H9 (cell line): ENCODE measurements around the gene AP1G2. TPM values are rescaled to one million over a fixed set of nuclear protein-coding genes. Genes with fewer than 3 reads are reported as not detected.

Experiments used
- DNase-seq: peaks from one replicate; pipeline ENCODE4 v3.0.0-alpha.2; 2017
- H2AFZ ChIP-seq: one replicate; pipeline ENCODE4 v1.6.1; 2013; ENCODE audit warnings: mild to moderate bottlenecking, low read length, control low read depth, moderate library complexity
- H2AK5ac ChIP-seq: 2 replicates; pipeline ENCODE4 v1.6.1; 2013; ENCODE audit warnings: low read length, control low read depth, mixed read lengths; ENCODE audit not compliant: insufficient read length
- H2BK120ac ChIP-seq: one replicate; pipeline ENCODE4 v1.6.1; 2013; ENCODE audit warnings: low read depth, mild to moderate bottlenecking, low read length, control low read depth, inconsistent platforms; ENCODE audit not compliant: poor library complexity, severe bottlenecking
- H2BK12ac ChIP-seq: 2 replicates; pipeline ENCODE4 v1.6.1; 2013; ENCODE audit warnings: low read length, control low read depth, mixed read lengths, low read depth; ENCODE audit not compliant: insufficient read length
- H2BK15ac ChIP-seq: 2 replicates; pipeline ENCODE4 v1.6.1; 2013; ENCODE audit warnings: low read depth, low read length, control low read depth
- H2BK20ac ChIP-seq: one replicate; pipeline ENCODE4 v1.6.1; 2013; ENCODE audit warnings: low read depth, mild to moderate bottlenecking, low read length, control low read depth, inconsistent platforms; ENCODE audit not compliant: poor library complexity, severe bottlenecking
- H2BK5ac ChIP-seq: 2 replicates; pipeline ENCODE4 v1.6.1; 2013; ENCODE audit warnings: low read length, control low read depth, mixed read lengths; ENCODE audit not compliant: insufficient read length
- H3K14ac ChIP-seq: 2 replicates; pipeline ENCODE4 v1.6.1; 2013; ENCODE audit warnings: low read length, control low read depth; ENCODE audit not compliant: insufficient read depth
- H3K18ac ChIP-seq: 2 replicates; pipeline ENCODE4 v1.6.1; 2013; ENCODE audit warnings: low read depth, mild to moderate bottlenecking, mixed read lengths, low read length, control low read depth; ENCODE audit not compliant: insufficient read length
- H3K23ac ChIP-seq: 2 replicates; pipeline ENCODE4 v1.6.1; 2013; ENCODE audit warnings: low read length, control low read depth, mixed read lengths, low read depth; ENCODE audit not compliant: insufficient read length
- H3K23me2 ChIP-seq: 2 replicates; pipeline ENCODE4 v1.6.1; 2013; ENCODE audit warnings: low read depth, mild to moderate bottlenecking, mixed read lengths, low read length, control low read depth; ENCODE audit not compliant: insufficient read length, poor library complexity, severe bottlenecking
- H3K27ac ChIP-seq: 2 replicates; pipeline ENCODE4 v1.5.1; 2013; ENCODE audit warnings: low read length, control low read depth, mixed read lengths, low read depth; ENCODE audit not compliant: insufficient read length
- H3K27me3 ChIP-seq: 2 replicates; pipeline ENCODE4 v1.6.1; 2013; ENCODE audit warnings: low read length, control low read depth, inconsistent platforms; ENCODE audit not compliant: insufficient read depth
- H3K4ac ChIP-seq: 2 replicates; pipeline ENCODE4 v1.6.1; 2013; ENCODE audit warnings: low read depth, mild to moderate bottlenecking, control low read depth, inconsistent platforms, low read length, moderate library complexity
- H3K4me1 ChIP-seq: 2 replicates; pipeline ENCODE4 v1.6.1; 2013; ENCODE audit warnings: low read length, control low read depth, inconsistent platforms; ENCODE audit not compliant: insufficient read depth
- H3K4me2 ChIP-seq: 2 replicates; pipeline ENCODE4 v1.6.1; 2013; ENCODE audit warnings: low read length, control low read depth, mixed read lengths; ENCODE audit not compliant: insufficient read length, insufficient read depth
- H3K56ac ChIP-seq: 2 replicates; pipeline ENCODE4 v1.6.1; 2013; ENCODE audit warnings: low read depth, mild to moderate bottlenecking, mixed read lengths, low read length, control low read depth; ENCODE audit not compliant: insufficient read length
- H3K79me1 ChIP-seq: 2 replicates; pipeline ENCODE4 v1.6.1; 2013; ENCODE audit warnings: low read depth, mild to moderate bottlenecking, moderate library complexity, low read length, control low read depth, inconsistent platforms; ENCODE audit not compliant: insufficient read depth, poor library complexity, severe bottlenecking
- H3K79me2 ChIP-seq: 2 replicates; pipeline ENCODE4 v1.6.1; 2013; ENCODE audit warnings: low read length, control low read depth, inconsistent platforms; ENCODE audit not compliant: insufficient read depth
- H3K9ac ChIP-seq: 2 replicates; pipeline ENCODE4 v1.6.1; 2013; ENCODE audit warnings: low read length, control low read depth, mixed read lengths; ENCODE audit not compliant: insufficient read length; ENCODE audit errors: extremely low read depth
- H3K9me3 ChIP-seq: one replicate; pipeline ENCODE4 v1.6.1; 2013; ENCODE audit warnings: low read depth, low read length, inconsistent platforms; ENCODE audit not compliant: control insufficient read depth
- H3T11ph ChIP-seq: one replicate; pipeline ENCODE4 v1.6.1; 2013; ENCODE audit warnings: mild to moderate bottlenecking, low read length, control low read depth, inconsistent platforms
- H4K20me1 ChIP-seq: one replicate; pipeline ENCODE4 v1.6.1; 2013; ENCODE audit not compliant: control insufficient read depth, insufficient read length, insufficient read depth
- H4K5ac ChIP-seq: 2 replicates; pipeline ENCODE4 v1.6.1; 2013; ENCODE audit warnings: low read depth, mild to moderate bottlenecking, mixed read lengths, low read length, control low read depth; ENCODE audit not compliant: insufficient read length
- H4K8ac ChIP-seq: replicated peaks from 2 replicates; pipeline ENCODE4 v1.6.1; 2013; ENCODE audit warnings: low read length, control low read depth, mixed read lengths, low read depth; ENCODE audit not compliant: insufficient read length
- H4K91ac ChIP-seq: 2 replicates; pipeline ENCODE4 v1.6.1; 2013; ENCODE audit warnings: low read depth, mild to moderate bottlenecking, moderate library complexity, mixed read lengths, low read length, control low read depth; ENCODE audit not compliant: insufficient read length
- H3K27ac Mint-ChIP-seq, 3 experiments: 2 replicates in 2 of 3; 3 replicates in 1 of 3; pipeline ENCODE4 v1.8.0; 2020 to 2021; ENCODE audit warnings: mixed read lengths in 3 of 3, mild to moderate bottlenecking in 1 of 3, moderate library complexity in 1 of 3
- H3K27me3 Mint-ChIP-seq: 2 replicates; pipeline ENCODE4 v1.8.0; 2021; ENCODE audit warnings: low read depth, mild to moderate bottlenecking, moderate library complexity, mixed read lengths
- H3K36me3 Mint-ChIP-seq, 3 experiments: 2 replicates in 2 of 3; 3 replicates in 1 of 3; pipeline ENCODE4 v1.8.0; 2020 to 2021; ENCODE audit warnings: low read depth in 3 of 3, mixed read lengths in 3 of 3; ENCODE audit not compliant: insufficient read depth in 1 of 3
- H3K4me1 Mint-ChIP-seq, 2 experiments: 2 replicates each; pipeline ENCODE4 v1.8.0; 2020; ENCODE audit warnings: mixed read lengths in 2 of 2
- H3K4me3 Mint-ChIP-seq, 2 experiments: 2 replicates in 1 of 2; 3 replicates in 1 of 2; pipeline ENCODE4 v1.8.0; 2020 to 2021; ENCODE audit warnings: mild to moderate bottlenecking in 2 of 2, mixed read lengths in 2 of 2, moderate library complexity in 1 of 2
- H3K9me3 Mint-ChIP-seq, 2 experiments: 2 replicates in 1 of 2; 3 replicates in 1 of 2; pipeline ENCODE4 v1.8.0; 2020; ENCODE audit warnings: mild to moderate bottlenecking in 2 of 2, mixed read lengths in 2 of 2, moderate library complexity in 1 of 2
- WGBS: extraction: QIAGEN DNeasy Blood & Tissue Kit; methylation state at CpG from one replicate; pipeline ENCODE4 v1.1.7; 2013; ENCODE audit warnings: missing lambda C conversion rate, low lambda C conversion rate, mixed read lengths; ENCODE audit not compliant: insufficient read length; ENCODE audit errors: extremely low coverage; 5-methylcytosine and 5-hydroxymethylcytosine counted together
- total RNA-seq: library from RNA; stranded (reverse); gene quantifications from 2 replicates; pipeline ENCODE4 v1.2.1, GENCODE V29; 2021
- TF ChIP-seq, protein P1 (sequence below): fragments of 200-600 bp; sonication (generic); conservative IDR thresholded peaks from 3 replicates; pipeline ENCODE4 v1.8.0; 2021; ENCODE audit warnings: antibody characterized with exemption, mild to moderate bottlenecking

AP1G2 gene
- total RNA-seq, 1 experiment from 2014 or later = 107 TPM

DNA sequence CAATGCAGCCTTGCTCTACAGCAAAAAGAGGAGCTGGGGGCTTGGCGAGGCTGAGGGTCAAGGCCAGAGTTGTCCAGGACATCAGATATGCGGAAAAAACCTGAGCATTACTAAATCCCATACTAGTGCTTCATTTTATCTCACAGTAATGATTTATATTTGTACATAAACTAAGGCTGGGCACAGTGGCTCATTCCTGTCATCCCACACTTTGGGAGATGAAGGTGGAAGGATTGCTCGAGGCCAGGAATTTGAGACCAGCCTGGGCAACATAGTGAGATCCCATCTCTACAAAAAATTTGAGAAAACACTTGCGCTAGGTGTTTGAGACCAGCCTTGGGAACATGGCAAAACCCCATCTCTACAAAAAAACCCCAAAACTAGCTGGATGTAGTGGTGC is 22.6 kb upstream of the AP1G2 start:
- Histone ChIP-seq H2BK15ac (no peak overlapping the region), H4K20me1 (no peaks in the 10 kb centered on the region), H3K4ac (no peak overlapping the region), H3K23me2 (no peaks in the 10 kb centered on the region), H3K4me1 (no peaks in the 10 kb centered on the region; the same call in 1 of the 2 replicates), H2BK120ac (no peak overlapping the region), H3K14ac (no peak overlapping the region), H3K27ac (no peak overlapping the region), H3K79me1 (no peaks in the 10 kb centered on the region), H3K18ac (no peak overlapping the region), H3T11ph (no peak overlapping the region), H3K27me3 (no peaks in the 10 kb centered on the region), H3K56ac (no peak overlapping the region), H2AK5ac (no peak overlapping the region), H3K9me3 (no peaks in the 10 kb centered on the region), H3K9ac (no peak overlapping the region), H4K91ac (no peak overlapping the region), H3K4me2 (no peak overlapping the region), H3K23ac (no peak overlapping the region), H3K79me2 (no peaks in the 10 kb centered on the region), H2AFZ (no peak overlapping the region), H4K5ac (no peak overlapping the region), H2BK20ac (no peak overlapping the region), H4K8ac (no peak overlapping the region), H2BK12ac (no peak overlapping the region), H2BK5ac (no peak overlapping the region)
- H3K4me1 Mint-ChIP-seq = peaks cover 12 to 20% of the 10 kb centered on the region in 2 experiments
- DNase-seq = no peak
- TF ChIP-seq, protein P1, sequence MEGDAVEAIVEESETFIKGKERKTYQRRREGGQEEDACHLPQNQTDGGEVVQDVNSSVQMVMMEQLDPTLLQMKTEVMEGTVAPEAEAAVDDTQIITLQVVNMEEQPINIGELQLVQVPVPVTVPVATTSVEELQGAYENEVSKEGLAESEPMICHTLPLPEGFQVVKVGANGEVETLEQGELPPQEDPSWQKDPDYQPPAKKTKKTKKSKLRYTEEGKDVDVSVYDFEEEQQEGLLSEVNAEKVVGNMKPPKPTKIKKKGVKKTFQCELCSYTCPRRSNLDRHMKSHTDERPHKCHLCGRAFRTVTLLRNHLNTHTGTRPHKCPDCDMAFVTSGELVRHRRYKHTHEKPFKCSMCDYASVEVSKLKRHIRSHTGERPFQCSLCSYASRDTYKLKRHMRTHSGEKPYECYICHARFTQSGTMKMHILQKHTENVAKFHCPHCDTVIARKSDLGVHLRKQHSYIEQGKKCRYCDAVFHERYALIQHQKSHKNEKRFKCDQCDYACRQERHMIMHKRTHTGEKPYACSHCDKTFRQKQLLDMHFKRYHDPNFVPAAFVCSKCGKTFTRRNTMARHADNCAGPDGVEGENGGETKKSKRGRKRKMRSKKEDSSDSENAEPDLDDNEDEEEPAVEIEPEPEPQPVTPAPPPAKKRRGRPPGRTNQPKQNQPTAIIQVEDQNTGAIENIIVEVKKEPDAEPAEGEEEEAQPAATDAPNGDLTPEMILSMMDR = no peak
- no CpG with 5 or more reads among the region's 4 CpGs for WGBS
- peaks cover 0 to 3% (median 2%) of the 10 kb centered on the region in 3 experiments; a peak in 1 of 7 replicates for H3K36me3 Mint-ChIP-seq
- no peak overlapping the region for H3K27ac Mint-ChIP-seq
- H3K9me3 Mint-ChIP-seq = peaks cover 4 to 5% of the 10 kb centered on the region in 2 experiments; a peak in 3 of 5 replicates
- no peak overlapping the region for H3K4me3 Mint-ChIP-seq
- peaks cover 15% of the 10 kb centered on the region for H3K27me3 Mint-ChIP-seq
